ENCODE data around the gene PPM1E.

Gene PPM1E

DNA sequence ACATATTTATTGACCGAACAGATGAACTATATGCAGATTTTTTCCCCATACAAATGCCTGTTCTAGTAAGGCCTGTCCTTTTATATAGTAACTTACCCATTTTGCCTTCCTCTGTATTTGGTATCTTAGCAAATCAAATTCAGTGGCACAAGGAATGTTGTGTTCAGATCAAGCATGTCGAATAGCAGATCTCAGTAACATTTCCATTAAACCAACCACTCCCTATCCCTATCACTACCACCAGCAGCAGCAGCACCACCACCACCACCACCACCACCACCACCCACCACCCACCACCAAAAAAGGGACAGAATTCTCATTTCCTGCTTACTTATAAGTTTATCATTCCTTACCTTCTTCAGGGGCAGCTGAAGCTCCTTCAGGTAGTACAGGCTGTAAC lies 256.3 kb downstream of the PPM1E start:
- Histone ChIP-seq H3K36me3 (ENCODE audit: insufficient read depth, low read length) (peaks cover 11% of the 10 kb centered on the region), H3K9me3 (ENCODE audit: control insufficient read depth, insufficient read depth, low read length) (no peaks in the 10 kb centered on the region), H3K4me1 (ENCODE audit: insufficient read depth, low read length) (no peaks in the 10 kb centered on the region), H3K9ac (ENCODE audit: low read depth, low read length) (no peak overlapping the region)

DNA sequence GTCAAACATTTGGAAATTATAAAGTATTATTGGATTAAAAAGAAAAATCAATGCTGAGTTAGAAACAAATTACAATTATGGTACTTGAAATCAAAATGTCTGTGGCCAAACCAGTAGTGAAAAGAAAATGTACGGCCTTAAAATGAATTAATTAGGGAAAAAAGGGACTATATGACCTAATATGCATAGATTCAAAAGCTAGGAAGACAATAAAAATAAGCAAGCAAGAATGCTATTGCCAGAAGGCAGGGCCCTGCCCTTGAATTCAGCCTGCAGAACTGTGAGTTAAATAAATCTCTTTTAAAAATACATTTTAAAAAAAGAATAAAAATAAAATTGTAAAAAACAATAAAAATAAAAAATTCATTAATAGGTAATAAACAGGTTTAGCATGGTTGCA lies 262.4 kb downstream of the PPM1E start:
- peaks cover 3% of the 10 kb centered on the region for H3K36me3 ChIP-seq (ENCODE audit: insufficient read depth, low read length)
- H3K9me3 ChIP-seq (ENCODE audit: control insufficient read depth, insufficient read depth, low read length) = no peaks in the 10 kb centered on the region
- no peak overlapping the region for H3K9ac ChIP-seq (ENCODE audit: low read depth, low read length)
- H3K4me1 ChIP-seq (ENCODE audit: insufficient read depth, low read length) = no peaks in the 10 kb centered on the region

DNA sequence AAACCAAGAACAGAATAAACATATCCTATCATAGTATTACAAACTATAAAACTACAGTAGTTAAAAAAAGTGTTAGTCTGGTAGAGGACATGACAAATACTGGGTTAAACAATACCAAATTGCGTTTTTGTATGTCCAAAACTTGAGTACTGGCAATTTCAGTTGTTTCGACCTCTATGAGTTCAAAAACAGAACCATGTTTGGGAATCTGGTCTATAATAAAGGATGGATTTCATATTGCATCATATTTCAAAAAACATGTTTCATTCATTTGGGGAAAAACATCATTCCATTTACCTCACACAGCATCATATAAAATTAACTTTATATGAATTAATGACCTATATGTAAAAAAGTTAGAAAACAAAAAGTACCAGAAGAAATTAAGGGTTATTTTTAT lies 269.3 kb downstream of the PPM1E start:
- Histone ChIP-seq H3K9me3 (ENCODE audit: control insufficient read depth, insufficient read depth, low read length) (no peaks in the 10 kb centered on the region), H3K36me3 (ENCODE audit: insufficient read depth, low read length) (0 out of 2 replicates have a peak, but pooled peaks cover 7% of the 10 kb centered on the region), H3K9ac (ENCODE audit: low read depth, low read length) (no peak overlapping the region), H3K4me1 (ENCODE audit: insufficient read depth, low read length) (no peaks in the 10 kb centered on the region)

DNA sequence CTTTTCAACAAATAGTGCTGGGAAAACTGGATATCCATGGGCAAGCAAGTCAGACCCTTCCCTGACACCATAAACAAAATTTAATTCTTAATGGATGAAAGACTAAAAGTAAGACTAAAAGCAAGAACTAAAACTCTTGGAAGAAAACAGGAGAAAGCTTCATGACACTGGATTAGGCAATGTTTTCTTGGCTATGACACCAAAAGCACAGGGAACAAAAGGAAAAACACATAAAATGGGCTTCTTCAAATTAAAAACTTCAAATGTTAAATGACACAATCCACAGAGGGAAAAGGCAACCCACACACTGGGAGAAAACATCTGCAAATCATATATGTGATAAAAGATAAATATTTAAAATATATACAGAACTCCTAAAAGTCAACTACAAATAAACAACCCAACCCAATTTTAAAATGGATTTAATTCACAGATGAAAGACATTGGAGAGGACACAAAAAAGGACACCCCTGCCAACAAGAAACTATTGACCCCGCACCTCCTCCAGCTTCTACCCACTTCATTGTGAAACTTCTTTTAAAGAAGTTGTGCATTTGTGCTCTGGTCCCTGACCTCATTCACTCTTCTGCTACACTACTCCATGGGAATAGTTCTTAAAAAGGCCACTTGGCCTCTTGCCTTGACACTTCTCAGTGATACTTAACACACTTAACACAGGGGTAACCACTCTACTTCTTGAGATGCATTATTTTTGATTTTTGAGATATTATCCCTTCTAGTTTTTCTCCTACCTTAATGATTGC lies 270.7 kb downstream of the PPM1E start:
- Histone ChIP-seq H3K9me3 (ENCODE audit: control insufficient read depth, insufficient read depth, low read length) (no peaks in the 10 kb centered on the region), H3K9ac (ENCODE audit: low read depth, low read length) (no peak overlapping the region), H3K36me3 (ENCODE audit: insufficient read depth, low read length) (0 out of 2 replicates have a peak, but pooled peaks cover 7% of the 10 kb centered on the region), H3K4me1 (ENCODE audit: insufficient read depth, low read length) (no peaks in the 10 kb centered on the region)

DNA sequence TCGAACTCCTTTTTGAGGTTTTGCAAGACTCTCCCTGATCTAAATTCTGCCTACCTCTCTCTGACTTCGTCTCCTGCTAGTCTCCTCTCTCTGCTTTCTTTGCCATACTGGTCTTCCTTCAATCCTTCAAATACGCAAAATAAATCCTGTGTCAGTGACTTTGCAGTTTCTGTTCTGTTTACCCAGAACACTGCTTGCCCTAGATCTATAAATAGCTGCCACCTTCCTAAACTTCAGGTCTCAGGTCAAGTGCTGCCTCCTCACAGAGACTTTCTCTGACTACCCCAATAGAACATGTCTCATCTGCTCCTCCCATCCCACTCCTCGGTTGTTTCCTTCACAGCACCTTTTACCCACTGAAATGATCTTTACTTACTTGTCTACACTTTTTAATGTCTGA lies 272.1 kb downstream of the PPM1E start:
- no peaks in the 10 kb centered on the region for H3K4me1 ChIP-seq (ENCODE audit: insufficient read depth, low read length)
- H3K9ac ChIP-seq (ENCODE audit: low read depth, low read length) = no peak overlapping the region
- peaks cover 7% of the 10 kb centered on the region; the same call in 1 of the 2 replicates for H3K36me3 ChIP-seq (ENCODE audit: insufficient read depth, low read length)
- no peaks in the 10 kb centered on the region for H3K9me3 ChIP-seq (ENCODE audit: control insufficient read depth, insufficient read depth, low read length)

DNA sequence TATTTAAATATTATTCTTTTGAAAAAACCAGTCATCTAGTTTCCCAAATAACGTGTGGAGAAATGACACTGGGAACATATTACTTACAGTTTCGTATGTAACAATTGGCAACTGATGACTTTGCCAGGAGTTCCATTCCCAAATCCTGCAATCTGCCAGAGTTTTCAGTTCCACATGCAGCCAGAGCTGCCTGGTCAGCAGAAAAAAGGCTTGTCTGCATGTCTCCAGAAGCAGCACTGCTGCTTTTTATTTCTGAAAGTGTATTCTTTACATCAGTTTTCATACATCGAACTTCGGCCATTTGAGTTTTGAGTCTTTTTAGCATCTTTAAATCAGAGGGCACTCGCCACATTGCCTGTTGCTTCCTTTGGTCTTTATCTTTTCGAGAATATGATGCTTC lies 272.7 kb downstream of the PPM1E start:
- H3K9me3 ChIP-seq (ENCODE audit: control insufficient read depth, insufficient read depth, low read length) = no peaks in the 10 kb centered on the region
- no peaks in the 10 kb centered on the region for H3K4me1 ChIP-seq (ENCODE audit: insufficient read depth, low read length)
- peaks cover 7% of the 10 kb centered on the region; the same call in 1 of the 2 replicates for H3K36me3 ChIP-seq (ENCODE audit: insufficient read depth, low read length)
- no peak overlapping the region for H3K9ac ChIP-seq (ENCODE audit: low read depth, low read length)

DNA sequence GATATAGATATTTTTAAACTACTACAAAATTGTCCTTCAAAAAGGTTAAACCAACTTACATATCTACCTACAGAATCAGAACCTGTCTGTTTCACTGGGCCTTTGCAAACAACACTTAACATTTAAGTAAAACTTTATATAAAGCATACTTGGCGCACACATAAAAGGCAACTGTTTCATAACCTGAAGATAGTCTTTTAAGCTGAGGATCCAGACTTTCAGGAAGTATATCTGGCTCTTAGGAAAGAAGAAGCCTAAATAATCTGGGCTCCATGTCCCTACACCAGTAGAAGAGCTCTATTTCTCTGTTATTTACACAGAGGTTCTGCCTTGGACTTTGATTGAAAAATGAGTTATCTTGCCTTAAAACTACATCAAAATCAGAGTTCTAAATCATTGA lies 275.2 kb downstream of the PPM1E start:
- Histone ChIP-seq H3K4me1 (ENCODE audit: insufficient read depth, low read length) (no peaks in the 10 kb centered on the region), H3K9me3 (ENCODE audit: control insufficient read depth, insufficient read depth, low read length) (no peaks in the 10 kb centered on the region), H3K36me3 (ENCODE audit: insufficient read depth, low read length) (peaks cover 7% of the 10 kb centered on the region; the same call in 1 of the 2 replicates), H3K9ac (ENCODE audit: low read depth, low read length) (no peak overlapping the region)
